Activated CD8-positive, alpha-beta memory T cell treated with anti-CD3 and anti-CD28 coated beads for 24 hours (primary cell): ENCODE results near the gene MYO1C.
"Not testable (repeated sequence)": the region's sequence is repeated elsewhere in the genome, so short reads cannot be mapped to it uniquely, and the experiment has no call there.

Source experiments
- DNase-seq: peaks from one replicate; pipeline ENCODE4 v3.0.0-alpha.2; 2020

MYO1C gene

GRCh38 chr17:1418476-1418875 lies 74.0 kb downstream of the MYO1C start:
- not testable (repeated sequence) for DNase-seq

GRCh38 chr17:1416414-1416813 lies 76.1 kb downstream of the MYO1C start:
- no peak for DNase-seq

GRCh38 chr17:1414634-1415033 lies 77.9 kb downstream of the MYO1C start:
- DNase-seq, result no peak
